ENCODE data around the gene SAFB.

DNA sequence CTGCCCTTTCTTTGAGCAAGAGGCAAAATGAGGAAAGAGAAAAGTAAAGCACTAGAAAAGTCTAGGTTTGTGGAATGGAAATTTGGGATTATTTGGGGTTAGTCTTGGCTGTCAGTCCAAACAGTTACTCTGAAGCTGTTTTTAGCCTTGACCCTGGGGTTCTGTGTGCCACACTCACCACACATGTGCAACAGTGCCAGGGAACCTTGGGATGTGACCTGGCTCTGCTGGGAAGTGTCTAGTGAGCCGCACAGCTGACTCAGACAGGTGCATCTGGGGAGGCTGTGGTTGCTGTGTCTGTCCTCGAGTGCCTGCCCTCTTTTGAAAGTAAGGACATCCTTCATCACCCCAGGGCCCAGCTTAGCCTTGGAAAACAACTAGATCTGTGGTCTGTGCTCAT is 41.6 kb downstream of the SAFB start:
- TF ChIP-seq, protein P1, sequence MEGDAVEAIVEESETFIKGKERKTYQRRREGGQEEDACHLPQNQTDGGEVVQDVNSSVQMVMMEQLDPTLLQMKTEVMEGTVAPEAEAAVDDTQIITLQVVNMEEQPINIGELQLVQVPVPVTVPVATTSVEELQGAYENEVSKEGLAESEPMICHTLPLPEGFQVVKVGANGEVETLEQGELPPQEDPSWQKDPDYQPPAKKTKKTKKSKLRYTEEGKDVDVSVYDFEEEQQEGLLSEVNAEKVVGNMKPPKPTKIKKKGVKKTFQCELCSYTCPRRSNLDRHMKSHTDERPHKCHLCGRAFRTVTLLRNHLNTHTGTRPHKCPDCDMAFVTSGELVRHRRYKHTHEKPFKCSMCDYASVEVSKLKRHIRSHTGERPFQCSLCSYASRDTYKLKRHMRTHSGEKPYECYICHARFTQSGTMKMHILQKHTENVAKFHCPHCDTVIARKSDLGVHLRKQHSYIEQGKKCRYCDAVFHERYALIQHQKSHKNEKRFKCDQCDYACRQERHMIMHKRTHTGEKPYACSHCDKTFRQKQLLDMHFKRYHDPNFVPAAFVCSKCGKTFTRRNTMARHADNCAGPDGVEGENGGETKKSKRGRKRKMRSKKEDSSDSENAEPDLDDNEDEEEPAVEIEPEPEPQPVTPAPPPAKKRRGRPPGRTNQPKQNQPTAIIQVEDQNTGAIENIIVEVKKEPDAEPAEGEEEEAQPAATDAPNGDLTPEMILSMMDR (IDR thresholded peaks at IDR 0.05), result no peak
- TF ChIP-seq ZFX (IDR thresholded peaks at IDR 0.05; ENCODE audit: borderline replicate concordance), result no peak
